Testis (tissue), 2 donors: ENCODE measurements around the gene KCNG4.

ENCODE experiments used
- POLR2A ChIP-seq: fragments of 450-650 bp; IDR thresholded peaks from one replicate; pipeline ENCODE4 v1.6.1; 2017; ENCODE audit warnings: antibody characterized with exemption, mild to moderate bottlenecking, moderate library complexity
- TF ChIP-seq, protein P1 (sequence below), 3 experiments: fragments of 450-650 bp in 2 of 3; fragments of 200-600 bp in 1 of 3; sonication (generic) in 1 of 3; IDR thresholded peaks; one replicate each; pipeline ENCODE4 v1.5.1; 2016 to 2019; ENCODE audit warnings: antibody characterized with exemption in 3 of 3, mild to moderate bottlenecking in 2 of 3, moderate library complexity in 1 of 3

DNA sequence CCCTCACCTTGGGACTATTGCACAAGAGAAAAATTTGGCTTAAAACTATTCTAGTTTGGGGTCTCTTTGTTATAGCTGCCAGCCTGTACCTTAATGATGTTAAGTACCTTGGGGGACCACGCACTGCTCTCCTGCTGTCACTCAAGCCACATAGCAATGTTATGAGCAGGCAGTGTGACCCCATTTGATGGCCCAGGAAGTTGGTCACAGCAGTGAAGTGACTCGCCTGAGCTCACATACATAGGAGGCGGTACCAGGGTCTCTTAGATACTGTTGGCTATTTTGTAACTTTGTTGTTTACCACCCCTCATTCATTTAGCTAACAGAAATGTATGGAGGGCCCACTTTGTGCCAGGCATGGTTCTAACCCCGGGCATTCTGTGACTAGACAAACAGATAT lies 16.4 kb downstream of the KCNG4 start:
- TF ChIP-seq, protein P1, sequence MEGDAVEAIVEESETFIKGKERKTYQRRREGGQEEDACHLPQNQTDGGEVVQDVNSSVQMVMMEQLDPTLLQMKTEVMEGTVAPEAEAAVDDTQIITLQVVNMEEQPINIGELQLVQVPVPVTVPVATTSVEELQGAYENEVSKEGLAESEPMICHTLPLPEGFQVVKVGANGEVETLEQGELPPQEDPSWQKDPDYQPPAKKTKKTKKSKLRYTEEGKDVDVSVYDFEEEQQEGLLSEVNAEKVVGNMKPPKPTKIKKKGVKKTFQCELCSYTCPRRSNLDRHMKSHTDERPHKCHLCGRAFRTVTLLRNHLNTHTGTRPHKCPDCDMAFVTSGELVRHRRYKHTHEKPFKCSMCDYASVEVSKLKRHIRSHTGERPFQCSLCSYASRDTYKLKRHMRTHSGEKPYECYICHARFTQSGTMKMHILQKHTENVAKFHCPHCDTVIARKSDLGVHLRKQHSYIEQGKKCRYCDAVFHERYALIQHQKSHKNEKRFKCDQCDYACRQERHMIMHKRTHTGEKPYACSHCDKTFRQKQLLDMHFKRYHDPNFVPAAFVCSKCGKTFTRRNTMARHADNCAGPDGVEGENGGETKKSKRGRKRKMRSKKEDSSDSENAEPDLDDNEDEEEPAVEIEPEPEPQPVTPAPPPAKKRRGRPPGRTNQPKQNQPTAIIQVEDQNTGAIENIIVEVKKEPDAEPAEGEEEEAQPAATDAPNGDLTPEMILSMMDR (IDR thresholded peaks at IDR 0.05), result no peak
- TF ChIP-seq POLR2A, result no peak
